Endometrial microvascular endothelial cells (primary cell): ENCODE results near the gene PTPRN2. TPM values are rescaled to one million over a fixed set of nuclear protein-coding genes. Genes with fewer than 3 reads are reported as not detected.
"Not testable (repeated sequence)": the region's sequence is repeated elsewhere in the genome, so short reads cannot be mapped to it uniquely, and the experiment has no call there.

ENCODE experiments used
- in situ Hi-C: cut with HindIII; loops from 2 replicates; pipeline ENCODE4 v1.10.0; 2017; ENCODE audit warnings: low sequenced_read_pairs, low pct_unique_long_range_greater_than_20kb; ENCODE audit errors: inconsistent ontology term
- total RNA-seq: library from RNA; depleted of rRNA; stranded (reverse); fragments of >200 nt; gene quantifications from one replicate; pipeline ENCODE4 v1.2.3, GENCODE V29; 2015; ENCODE audit errors: inconsistent ontology term

The PTPRN2 gene
- total RNA-seq, 1 donor from 2014 or later = 13.3 TPM

DNA sequence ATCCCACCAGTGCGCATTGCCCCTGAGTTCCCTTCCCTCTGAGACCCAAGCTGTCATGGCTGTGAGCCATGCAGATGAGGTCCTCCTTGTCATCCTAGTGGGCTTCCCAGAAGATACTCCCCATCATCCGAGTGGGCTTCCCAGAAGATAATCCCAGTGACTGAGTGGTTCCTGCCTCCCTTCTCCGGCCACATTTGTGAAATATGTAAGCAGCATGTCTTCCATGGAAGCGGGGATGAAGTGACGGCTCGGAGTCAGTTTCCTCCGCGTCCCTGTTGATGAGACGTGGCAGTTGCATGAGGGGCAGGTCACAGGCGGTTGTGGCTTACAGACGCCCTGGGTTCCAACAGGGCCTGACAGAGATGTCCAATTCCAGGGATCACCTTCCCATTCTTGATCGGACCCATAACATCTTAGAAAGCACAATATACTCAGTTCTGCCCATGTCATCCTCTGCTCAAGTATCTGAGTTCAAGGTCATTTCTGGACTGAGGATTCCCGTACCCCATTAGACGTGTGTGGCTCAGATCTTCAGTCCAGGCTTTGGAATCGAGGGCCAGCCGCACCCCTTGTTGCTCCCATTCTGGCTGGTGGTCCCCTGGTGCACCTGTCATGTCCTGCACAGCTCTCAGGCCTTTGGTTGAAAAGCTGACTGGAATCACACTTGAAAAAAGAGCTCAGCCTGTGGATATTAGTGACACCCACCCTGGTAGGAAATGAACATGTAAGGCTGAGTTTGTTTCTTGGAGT is 166.9 kb downstream of the PTPRN2 start:
- in situ Hi-C loops = no loop called here

DNA sequence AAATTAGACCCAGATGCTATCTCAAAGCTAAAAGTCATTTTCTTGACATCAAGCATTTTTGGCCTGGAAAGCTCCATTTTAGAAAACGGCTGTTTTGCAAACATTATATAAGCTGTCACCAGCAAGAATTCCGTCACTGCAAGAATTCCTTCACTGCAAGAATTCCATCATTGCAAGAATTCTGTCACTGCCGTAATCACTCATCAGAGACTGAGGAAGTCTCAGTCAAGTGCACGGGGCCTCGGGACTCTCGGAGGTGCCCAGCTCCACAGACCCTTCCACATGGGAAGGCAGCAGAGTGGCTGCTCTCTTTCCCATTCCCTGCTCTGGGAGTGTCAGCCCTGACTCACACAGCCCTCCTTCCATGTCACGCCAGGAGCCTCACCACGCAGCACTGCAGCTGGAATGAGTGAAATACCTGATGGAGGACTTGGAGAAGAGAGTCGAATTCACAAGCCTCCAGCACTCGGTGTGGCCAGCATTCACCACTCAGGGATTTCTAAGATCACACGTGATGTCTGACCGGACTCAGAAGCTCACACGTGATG is 168.3 kb downstream of the PTPRN2 start:
- in situ Hi-C loops = no loop called here

DNA sequence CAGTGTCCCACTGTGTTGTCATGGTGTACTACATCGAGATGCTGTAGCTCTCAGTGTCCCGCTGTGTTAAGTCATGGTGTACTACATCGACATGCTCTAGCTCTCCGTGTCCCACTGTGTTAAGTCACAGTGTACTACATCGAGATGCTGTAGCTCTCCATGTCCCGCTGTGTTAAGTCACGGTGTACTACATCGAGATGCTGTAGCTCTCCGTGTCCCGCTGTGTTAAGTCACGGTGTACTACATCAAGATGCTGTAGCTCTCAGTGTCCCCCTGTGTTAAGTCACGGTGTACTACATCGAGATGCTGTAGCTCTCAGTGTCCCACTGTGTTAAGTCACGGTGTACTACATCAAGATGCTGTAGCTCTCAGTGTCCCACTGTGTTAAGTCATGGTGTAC is 169.2 kb downstream of the PTPRN2 start:
- in situ Hi-C loops = not testable (repeated sequence)

DNA sequence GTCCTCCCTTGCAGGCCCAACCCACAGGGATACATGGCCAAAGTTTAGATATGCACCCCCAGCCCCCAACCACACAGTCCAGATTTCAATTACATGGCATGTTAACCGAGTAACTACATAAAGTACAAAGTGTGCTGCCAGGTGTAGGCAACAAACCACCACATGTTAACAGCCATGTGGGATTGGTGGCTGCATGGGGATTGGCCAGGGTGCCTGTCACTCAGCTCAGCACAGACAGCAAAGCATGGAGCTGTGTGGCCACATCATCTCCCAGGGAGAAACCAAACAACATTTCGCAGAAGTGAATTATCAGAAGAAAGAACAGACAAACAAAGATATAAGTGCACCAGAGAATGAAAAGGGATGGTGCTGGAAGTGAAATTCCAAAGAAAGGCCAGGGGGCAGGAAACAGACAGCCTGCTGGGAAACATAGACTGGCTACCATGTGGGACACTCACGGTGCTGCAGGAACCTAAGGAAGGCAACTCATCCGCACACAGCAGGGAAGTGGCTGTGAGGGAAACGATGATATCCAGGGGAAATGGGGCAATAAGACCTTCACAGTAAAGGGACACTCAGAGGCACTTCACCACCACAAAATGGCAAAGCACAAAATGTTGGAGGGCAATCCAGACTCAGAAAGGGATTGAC is 171.2 kb downstream of the PTPRN2 start:
- in situ Hi-C loops = no loop called here

DNA sequence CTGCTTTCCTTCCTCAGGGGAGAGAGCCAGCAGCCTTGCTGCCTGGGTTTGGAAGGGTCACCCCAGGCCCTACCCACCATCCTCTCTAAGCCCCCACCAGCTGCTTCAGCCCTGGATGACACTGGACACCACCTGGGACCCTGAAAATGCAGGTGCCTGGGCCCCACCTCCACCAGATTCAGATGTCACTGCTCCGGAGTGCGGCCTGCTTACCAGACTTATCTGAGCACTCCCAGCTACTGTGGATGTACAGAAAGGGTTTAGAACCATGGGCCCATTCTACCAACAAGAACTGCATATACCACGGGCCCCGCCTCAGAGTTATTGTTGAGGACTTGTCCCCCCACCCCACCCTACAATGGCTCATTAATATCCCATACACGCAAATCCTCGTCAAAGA is 172.3 kb downstream of the PTPRN2 start:
- in situ Hi-C loops = no loop called here

DNA sequence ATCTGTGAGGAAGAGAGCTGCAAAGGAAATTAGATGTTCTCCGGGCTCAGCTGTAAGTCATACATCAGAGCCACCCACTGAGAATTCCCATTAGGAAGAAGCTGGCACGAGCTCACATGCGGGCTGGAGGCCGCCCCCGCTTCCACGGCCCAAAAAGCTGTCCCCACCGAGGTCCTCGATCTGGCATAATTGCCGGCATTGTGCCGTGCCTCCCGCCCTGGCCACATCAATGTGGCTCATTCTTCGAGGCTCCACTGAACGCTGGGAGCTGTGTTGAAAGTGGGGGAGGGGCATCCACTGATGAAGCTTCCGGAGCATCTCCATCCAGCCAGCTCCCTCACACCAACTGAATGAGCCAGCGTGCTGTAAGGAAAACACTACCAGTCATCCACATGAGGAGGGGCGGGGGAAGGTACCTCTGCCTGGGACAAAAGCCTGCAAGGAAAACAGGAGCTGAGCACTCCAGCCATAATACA is 173.1 kb downstream of the PTPRN2 start:
- in situ Hi-C loops = no loop called here

DNA sequence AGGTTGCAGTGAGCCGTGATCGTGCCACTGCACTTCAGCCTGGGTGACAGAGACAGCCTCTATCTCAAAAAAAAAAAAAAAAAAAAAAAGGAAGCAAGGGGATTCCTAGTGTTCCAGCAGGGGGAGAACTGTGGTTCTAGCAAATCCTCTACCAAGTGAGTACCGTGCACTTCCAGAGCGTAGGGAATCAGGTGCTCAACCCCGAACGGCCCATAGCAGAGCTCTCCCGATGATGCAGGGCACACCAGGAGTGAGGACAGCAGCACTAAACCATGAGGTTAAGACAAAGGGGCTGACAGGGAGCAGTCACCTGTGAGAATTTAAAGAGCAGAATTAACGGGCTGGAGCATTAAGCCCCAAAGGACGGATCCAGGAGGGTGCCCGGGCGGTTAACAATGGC is 173.6 kb downstream of the PTPRN2 start:
- in situ Hi-C loops = no loop called here

DNA sequence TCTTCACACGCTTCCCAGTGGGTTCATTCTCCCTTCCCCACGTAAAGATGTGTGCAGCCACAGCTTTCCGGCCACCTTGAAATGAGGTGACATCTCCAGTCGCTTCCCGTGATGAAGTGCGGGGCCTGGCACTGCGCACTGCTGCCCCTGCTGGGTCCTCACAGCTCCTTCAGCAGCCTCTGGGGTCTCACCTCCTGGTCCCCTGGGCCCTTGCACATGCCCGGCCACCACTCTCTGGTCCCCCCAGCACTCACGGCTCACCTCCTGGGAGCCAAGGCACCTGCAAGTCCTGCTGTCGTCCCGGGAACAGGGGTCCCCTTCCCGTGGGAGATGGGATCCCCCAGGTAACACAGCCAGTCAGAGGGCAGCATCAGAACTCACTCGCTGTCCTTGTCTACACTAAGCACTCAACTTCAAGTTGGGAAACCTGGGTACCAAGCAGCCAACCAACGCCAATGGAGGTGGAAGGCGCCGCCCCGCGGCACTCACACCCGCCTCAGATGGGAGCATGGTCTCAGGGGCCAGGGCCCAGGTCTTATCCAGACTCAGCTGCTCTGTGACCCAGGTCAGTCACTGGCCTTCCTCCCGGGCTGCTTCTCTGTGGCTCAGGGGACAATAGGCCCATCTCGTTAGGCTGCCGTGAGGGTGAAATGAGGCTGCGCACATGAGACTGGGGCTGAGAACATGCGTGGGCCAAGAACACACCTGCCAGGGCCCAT is 176.2 kb downstream of the PTPRN2 start:
- in situ Hi-C loops = no loop called here

DNA sequence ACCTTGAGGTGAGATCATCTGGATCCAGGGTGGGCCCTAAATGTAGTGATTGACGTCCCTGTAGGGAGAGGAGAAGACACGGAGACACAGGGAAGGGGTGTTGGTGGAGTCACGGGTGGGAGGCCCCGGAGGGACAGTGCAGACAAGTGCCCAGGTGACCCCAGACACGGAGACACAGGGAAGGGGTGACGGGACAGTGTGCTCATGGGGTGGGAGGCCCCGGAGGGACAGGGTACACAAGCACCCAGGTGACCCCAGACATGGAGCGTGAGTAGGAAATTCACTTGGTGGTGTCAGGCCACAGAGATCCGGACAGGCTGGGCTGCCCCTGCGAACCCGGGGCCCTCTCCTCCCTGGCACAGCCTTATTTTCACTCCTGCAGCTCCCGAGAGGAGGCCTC is 176.9 kb downstream of the PTPRN2 start:
- in situ Hi-C loops = no loop called here

DNA sequence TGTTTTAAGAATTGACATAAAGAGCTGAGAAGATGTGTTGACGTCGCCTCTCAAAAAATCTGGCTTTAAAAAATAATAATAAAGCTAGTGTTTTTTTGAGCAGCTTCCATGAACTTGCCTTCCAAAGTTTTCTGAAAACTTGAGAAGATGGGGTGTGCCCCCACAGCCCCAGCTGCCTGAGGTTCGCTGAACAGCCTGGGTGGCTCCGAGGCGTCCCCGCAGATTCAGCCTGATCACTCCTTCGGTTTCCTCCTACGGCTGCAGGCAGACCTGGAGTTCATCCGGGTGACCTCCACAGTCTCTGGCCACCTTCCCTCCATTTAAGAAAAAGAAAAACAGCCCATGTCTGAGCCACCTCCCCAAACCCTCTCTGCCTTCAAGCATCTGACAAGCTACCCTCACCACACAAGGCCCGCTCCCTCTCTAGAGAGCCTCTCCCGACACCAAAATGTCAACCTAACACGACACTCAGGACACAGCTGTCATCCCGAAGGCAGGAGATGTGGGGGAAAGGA is 177.8 kb downstream of the PTPRN2 start:
- in situ Hi-C loops = no loop called here

DNA sequence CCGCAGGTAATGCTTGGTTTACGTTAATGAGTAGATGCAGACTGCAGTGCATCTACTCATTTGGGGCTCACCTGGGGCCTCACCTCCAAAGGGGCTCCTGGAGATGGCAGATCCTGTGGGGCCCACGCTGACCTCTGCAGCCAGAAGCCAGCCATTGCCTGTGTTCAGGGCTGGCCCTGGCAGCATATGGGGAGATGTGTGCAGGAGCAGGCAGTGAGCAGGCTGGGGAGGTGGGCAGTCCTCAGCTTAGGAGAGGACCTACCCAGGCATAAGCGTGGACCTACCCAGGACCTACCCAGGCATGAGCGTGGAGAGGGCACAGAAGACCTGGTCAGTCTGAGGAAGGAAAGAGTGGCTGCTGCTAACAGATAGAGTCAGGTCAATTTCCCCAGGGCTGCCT is 178.5 kb downstream of the PTPRN2 start:
- in situ Hi-C loops = no loop called here

DNA sequence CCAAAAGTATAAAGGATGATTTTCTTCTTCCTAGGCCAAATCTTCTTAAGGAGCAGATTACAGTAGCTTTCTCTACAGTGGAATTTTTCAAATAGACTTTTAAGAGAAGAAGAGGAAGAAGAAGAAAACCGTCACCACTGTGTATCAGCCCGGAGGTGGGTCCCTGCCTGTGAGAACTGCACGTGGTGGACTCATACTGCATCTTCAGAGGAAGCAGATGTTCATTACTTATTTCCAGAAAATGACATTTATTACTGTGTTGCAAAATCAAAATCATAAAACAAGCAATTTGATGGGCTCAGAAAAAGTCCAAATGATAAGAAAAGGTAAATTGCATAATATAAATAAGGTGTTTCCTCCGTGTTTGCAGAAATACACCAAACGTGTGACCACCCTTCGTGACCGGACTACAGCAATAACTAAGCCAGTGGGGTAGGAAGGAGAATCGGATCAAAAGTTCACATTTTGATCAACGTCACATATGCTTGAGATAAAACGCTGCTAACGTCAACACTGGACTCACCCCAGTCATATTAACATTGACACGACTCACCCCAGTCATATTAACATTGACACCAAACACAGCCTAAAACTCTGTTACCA is 179.2 kb downstream of the PTPRN2 start:
- in situ Hi-C loops = no loop called here

DNA sequence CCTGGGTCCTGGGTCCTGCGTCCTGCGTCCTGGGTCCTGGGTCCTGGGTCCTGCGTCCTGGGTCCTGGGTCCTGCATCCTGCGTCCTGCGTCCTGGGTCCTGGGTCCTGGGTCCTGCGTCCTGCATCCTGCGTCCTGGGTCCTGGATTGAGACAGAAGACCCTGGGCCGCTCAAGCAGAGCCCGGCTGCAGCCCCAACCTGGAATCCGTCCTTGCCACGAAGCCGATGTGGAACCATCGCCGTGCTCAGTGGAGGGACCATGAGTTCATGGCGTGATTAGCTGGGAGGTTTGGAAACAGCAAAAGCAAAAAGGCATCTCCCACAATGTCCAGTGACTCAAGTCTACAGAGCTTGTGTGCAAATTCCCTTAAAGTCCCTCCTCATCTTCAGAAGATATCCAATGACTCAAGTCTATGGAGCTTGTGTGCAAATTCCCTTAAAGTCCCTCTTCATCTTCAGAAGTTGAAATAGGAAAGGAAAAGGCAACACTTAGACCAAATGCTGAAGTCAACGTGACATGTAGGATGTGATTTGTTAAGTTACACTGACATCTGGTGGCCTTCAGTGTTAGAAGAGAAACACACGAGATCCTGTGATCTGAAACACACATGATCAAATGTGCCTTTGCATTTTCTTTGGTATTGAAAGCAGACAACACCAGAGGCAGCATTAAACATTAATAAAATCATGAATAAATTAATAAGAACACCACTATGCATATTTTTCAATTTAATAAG is 179.9 kb downstream of the PTPRN2 start:
- in situ Hi-C loops = no loop called here

DNA sequence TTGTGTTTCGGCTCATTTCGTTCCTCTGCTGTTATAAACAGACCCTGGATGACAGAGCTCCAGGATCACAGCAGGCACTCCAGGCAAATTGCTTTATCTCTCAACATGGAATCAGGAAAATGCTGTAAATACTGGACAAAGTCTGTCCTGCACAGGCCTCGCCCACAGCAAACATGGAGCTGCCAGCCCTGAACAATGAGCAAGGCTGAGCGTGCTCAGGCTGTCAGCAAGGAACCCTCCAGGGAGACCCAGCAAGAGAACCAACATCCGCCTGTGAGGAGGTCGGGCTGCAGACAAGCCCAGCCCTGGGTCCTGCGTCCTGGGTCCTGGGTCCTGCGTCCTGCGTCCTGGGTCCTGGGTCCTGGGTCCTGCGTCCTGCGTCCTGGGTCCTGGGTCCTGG is 180.8 kb downstream of the PTPRN2 start:
- in situ Hi-C loops = no loop called here

DNA sequence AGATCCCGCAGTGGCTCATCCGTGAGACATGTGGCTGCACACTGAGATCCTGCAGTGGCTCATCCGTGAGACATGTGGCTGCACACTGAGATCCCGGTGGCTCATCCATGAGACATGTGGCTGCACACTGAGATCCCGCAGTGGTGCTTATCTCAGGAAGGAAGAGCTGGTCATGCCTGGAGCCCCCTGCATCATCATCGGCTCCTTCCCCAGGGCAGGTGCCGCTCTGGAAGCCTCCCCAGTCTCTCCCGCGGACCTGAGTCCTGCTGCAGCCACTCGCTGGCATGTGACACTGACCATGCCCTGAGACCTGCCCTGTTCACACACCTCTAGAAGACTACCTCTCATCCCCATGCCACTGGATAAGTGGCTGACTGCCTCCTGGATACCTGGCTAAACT is 181.3 kb downstream of the PTPRN2 start:
- in situ Hi-C loops = no loop called here

DNA sequence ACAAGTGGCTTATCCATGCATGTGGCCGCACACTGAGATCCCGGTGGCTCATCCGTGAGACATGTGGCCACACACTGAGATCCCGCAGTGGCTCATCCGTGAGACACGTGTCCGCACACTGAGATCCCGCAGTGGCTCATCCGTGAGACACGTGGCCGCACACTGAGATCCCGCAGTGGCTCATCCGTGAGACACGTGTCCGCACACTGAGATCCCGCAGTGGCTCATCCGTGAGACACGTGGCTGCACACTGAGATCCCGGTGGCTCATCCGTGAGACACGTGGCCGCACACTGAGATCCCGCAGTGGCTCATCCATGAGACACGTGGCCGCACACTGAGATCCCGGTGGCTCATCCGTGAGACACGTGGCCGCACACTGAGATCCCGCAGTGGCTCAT is 181.9 kb downstream of the PTPRN2 start:
- in situ Hi-C loops = not testable (repeated sequence)

DNA sequence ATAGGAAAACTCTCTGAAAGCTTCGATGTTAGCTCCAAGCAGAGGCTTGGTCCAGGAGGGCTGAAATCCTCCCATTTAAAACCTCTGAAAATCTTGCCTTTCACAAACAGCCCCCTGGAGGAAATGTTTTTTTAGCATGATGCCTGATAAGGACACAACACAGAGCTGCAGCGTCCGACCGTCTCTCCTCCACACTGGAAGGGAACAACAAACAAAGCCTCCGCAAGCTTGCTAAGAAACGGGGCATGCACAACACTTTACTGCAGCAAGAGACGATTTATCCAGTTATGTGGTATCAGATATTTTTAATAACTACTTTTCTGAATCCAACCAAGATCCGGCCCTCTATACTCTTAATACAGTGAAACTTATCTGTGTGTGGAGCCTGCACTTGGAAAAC is 182.3 kb downstream of the PTPRN2 start:
- in situ Hi-C loops = no loop called here

DNA sequence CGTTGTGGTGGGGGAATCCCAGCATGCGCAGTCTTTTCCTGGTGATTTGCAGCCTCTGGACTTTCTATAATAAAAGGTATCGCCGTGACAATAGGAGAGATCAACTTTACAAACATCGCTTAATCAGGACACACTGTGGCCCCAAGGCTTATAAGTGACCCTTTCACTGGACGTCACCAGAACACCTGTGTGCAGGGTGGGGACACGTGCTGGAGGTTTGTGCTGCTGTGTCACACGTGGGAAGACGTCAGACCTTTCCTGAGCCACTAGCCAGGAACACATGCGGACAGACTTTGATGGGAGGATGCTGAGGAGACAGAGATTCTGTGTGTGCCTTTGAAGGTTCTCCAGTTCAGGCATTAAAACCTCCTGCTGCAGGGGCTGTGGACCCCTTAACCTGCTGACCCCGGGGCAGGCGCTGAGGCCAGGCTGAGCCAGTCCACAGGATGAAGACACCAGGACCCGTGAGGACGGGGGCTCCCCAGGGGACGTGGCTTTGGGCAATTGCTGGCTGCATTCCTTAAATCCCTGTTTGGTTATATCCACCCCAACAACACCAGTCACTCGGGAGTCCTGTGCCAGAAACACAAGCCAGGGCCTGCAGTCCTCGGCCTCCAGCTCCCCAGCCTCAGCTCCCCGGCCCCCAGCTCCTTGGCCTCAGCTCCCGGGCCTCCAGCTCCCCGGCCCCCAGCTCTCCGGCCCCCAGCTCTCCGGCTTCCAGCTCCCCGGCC is 183.4 kb downstream of the PTPRN2 start:
- in situ Hi-C loops = no loop called here
